KG1 (cell line): ENCODE measurements around the gene CSMD2.
"Not testable (repeated sequence)": the region's sequence is repeated elsewhere in the genome, so short reads cannot be mapped to it uniquely, and the experiment has no call there.

Source experiments
- DNase-seq: peaks from one replicate; lab custom pipeline; 2025; lab: John Stamatoyannopoulos, UW

Gene CSMD2

DNA sequence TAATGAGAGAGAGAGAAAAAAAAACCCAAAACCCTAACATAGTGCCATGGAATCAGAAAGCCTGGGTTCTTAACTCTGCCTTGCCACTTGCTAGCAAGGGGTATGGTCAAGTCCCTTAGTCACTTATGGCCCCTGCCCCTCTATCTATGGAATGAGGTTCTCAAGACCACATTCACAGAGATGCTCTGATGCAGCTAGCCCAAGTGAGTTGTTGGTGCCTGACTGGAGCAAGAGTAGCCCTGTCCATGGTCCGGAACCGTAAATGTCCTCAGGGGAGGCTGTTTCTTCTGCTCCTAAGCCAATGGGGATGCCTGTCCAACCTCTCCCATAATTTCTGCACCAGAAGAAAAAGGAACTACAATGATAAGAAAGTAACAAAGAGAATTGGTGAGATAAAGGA is 56.8 kb downstream of the CSMD2 start:
- DNase-seq = no peak

DNA sequence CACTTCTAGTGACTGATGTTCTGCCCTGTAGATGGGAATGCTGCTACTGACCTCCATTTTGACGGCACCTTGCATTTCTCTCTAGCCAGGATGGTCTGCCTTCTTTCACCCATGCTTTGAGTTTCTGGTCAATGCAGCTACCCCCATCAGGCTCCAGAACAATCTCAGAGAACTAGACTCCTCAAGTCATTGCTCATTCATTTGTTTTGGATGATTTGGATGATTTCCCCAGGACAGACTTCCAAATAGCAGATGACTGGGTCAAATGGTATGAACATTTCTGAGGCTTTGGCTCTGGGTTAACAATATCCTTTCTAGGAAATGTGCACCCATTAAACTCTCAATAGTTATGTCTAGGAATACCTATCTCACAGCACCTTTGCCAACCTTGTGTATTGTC is 63.9 kb downstream of the CSMD2 start:
- no peak for DNase-seq

DNA sequence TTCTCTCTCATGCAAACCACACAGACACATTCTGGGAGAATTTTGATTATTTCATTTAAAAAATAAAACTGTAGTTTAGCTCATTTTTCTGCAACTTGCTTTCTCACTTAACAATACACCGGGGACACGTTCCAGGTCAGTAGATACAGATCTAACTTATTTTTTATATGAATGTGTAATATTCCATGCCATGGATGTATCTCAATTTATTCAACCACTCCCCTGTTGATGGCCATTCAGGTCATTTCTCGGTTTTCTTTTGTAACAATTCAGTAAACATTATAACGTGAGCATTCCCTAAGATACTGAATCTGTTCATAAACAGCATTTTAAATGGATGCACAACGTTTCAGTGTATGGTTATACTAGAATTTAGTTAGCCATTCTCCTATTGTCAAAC is 64.7 kb downstream of the CSMD2 start:
- no peak for DNase-seq

DNA sequence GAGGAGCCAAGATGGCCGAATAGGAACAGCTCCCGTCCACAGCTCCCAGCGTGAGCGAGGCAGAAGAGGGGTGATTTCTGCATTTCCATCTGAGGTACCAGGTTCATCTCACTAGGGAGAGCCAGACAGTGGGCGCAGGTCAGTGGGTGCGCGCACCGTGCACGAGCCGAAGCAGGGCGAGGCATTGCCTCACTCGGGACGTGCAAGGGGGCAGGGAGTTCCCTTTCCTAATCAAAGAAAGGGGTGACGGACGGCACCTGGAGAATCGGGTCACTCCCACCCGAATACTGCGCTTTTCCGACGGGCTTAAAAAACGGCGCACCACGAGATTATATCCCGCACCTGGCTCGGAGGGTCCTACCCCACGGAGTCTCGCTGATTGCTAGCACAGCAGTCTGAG is 72.6 kb downstream of the CSMD2 start:
- not testable (repeated sequence) for DNase-seq

DNA sequence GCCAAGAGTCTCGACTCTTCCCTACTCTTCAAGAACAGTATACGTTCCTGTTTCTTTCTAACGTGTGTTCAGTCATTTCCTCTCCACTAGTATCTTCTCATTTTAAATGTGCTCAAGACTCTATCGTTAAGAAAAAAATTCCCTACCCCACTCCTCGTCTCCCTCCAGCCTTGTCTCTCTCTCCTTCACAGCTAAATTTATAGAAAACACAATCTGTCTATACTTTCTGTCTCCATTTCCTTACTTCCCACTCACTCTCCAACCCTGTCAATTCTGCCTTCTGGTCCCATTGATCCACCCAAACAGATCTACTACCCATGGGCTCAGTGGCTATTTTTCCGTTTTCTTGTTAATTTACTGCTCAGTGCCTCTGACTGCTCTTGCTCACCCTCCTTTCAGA is 75.3 kb downstream of the CSMD2 start:
- DNase-seq = no peak

DNA sequence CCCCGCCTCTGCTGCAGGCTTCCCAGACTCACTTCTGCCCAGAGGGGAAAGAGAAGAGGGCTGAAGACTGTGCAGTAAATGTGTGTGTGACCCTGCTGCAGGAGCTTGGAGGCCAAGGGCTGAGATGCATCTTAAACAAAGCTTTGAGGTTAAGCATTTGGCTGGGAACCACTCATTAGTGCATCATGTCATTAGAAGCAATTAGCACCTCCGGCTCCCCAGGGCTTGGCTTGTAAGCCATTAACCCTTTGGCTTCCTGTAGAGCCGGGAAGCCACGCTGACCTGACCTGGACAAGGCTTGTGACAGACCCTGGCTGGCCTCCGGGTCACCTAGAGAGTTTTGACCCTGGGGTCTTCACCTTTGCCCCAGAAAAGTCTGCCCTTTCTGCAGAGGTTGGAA is 77.0 kb downstream of the CSMD2 start:
- no peak for DNase-seq

DNA sequence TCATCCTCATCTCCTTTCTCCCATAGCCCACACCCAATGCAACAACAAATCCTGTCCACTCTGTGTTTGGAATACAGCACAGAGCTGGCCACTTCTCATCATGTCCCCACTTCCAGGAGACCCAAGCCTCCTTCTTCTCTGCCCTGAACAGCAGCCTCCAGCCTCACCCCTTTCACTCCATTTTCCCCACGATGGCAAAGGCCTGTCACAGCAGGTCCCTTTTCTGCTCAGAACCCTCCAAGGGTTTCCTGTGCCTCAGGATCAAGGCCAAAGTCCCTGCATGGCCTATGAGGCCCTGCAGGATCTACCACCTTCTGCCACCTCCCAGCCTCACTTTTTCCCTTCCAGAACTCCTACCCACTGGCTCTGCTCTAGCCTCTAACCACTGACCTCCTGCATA is 78.5 kb downstream of the CSMD2 start:
- DNase-seq = no peak

DNA sequence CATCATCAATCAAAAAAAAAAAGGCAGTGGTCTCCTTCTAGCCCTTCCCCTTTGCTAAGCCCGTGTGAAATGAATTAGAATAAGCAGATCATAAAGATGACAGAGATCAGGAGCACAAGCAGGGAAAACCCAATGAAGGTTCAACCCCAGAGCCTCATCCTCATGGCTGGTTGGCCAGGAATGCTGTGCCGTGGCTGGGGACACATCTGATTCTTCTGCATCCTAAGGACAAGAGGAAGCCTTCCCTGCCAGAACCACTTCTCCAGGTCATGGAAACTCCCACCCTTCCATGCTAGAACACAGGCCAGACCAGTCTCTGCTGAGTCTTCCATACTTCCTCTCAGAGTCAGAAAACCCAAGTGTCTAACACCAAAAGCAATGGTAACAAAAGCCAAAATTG is 81.1 kb downstream of the CSMD2 start:
- DNase-seq = no peak

DNA sequence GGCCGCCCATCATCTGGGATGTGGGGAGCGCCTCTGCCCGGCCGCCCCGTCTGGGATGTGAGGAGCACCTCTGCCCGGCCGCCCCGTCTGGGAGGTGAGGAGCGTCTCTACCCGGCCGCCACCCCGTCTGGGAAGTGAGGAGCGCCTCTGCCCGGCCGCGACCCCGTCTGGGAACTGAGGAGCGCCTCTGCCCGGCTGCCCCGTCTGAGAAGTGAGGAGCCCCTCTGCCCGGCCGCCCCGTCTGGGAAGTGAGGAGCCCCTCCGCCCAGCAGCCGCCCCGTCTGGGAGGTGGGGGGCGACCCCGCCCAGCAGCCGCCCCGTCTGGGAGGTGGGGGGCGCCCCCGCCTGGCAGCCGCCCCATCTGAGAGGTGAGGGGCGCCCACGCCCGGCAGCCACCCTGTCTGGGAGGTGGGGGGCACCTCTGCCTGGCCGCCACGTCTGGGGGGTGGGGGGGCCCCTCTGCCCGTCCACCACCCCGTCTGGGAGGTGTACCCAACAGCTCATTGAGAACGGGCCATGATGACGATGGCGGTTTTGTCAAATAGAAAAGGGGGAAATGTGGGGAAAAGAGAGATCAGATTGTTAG is 82.9 kb downstream of the CSMD2 start:
- not testable (repeated sequence) for DNase-seq

DNA sequence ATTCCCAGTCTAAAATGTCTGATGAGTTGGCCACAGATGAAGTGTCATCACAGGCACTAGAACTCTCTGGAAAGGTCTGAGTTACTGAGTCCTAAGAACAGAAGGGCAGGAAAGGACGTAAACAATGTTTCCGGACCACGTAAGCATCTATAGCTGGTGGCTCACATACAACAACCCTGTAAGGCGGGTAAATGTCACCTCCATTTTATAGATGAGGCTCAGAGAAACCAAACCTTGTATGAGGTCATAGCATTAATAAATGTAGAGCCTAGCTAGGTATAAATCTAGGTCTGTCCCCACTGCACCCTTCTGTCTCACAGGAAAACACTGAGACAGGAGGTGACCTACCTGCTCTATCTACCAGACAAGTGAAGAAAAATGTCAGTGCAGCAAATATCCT is 86.6 kb downstream of the CSMD2 start:
- no peak for DNase-seq

DNA sequence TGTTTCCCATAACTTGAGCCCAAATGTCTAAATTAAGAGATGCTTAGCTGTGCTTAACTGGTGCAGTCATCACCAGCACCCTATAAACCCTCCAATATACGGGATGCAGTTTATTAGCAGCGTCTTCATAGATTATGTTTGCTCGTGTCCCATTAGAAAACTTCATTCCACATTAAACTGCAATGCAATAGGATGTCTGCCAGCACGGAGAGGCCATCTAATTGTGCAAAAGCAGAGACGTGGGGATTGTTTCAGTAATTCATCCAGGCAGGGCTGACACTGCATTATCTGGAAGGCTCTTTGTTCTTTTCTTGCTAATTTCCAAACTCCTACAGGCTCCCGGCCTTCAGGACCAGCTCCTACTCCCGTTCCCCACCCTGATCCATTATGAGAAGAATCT is 89.5 kb downstream of the CSMD2 start:
- DNase-seq = no peak

DNA sequence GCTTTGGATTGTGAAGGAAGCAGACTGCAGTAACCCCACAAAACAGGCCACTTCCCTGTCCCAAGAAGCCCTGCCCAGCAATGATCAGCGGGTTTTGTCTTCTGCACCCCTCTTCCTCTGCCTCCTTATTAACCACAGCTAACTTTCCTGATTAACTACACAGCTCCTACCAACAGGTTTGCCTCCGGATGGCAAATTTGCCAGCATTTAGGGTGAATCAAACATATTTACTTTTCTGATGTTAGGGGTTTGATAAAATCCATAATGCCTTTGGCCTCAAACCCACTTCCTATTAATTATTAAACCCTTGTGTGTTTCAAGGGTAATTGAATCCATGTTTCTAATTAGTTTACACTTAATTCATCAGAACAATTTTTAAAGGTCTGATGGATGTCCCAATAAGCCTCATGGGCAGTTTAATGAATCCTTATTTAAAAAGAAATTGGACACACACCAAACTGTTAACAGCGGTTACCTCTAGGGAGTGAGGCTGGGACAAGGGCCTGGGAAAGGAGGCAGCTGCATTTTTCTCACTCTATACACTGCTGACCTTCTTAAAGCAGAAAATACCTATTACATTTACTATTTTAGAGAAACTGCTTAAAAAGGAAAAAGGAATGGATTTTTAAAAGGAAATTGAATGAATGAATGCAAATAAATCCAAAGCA is 91.9 kb downstream of the CSMD2 start:
- DNase-seq = no peak

DNA sequence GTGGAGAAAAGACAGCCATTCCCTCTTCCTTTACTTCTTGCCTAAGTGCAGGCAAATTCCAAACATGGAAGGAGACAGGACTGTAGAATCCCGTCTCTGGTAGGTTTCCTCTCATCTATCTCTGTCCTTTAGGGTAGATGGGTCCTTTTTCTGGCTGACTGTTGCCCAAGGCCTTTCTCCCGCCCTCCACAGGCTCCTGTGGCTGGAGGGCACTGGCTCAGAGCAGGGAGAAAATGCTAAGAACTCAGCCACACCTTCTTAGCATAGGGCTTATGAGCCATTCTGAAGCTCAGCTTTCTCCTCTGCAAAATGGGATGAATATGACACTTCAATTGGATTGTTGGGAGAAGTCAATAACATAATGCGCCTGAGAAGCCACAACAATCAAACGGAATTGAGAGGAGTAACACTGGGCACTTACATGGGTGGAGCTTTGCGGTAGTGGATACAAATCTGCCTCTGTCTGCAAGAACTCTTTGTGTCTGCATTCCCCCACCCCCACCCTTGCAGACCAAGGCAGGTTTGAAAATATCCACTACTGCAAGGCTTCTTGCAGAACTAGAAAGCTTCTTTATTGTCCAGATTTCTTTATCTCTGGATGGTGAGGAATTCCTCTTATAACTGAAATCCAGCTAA is 94.7 kb downstream of the CSMD2 start:
- no peak for DNase-seq

DNA sequence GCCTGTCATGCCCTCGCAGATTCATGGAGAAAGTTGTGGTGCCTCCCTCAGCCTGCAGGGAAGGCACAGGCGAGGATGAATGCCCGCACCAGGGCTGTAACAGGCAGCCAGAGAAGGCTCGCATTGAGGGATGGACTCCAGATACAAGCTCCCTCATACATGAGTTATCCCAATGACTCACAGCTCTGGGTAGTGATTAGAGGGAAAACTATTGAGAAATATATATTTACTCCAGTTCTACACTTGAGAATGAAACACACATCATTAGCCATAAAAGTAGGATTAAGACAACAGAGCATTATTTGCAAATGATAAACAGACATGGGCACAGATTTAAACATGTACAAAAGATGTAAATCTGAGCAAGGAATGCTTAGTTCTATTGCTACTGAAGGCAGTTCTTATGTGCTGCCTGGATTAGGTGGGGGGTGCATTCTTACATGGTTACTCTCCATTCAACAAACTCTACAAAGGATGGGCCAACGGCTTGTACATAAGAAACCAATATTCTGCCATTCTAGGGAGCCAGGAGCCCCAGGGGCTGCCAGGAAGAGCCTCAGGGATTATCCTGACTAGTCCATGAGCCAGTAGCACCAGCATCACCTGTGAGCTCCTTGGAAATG is 97.9 kb downstream of the CSMD2 start:
- DNase-seq = no peak

DNA sequence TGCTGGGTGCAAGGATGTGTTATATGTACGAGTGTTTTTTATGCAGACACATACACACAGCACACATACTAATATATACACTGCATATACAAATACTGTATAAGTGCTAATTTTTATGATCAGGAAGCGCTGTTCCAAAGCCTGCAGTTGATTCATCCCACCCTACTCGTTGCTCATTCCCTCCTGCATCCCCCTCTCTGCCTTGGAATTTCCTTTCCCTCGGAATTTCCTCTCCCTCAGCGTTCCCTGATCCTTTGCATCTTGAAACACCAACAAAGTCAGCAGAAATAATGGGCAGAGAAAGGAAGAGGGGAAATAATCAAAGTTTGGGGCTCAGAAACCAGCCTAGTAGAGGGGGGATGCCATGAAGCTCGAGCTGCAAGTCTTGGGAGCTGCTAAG is 98.9 kb downstream of the CSMD2 start:
- no peak for DNase-seq

DNA sequence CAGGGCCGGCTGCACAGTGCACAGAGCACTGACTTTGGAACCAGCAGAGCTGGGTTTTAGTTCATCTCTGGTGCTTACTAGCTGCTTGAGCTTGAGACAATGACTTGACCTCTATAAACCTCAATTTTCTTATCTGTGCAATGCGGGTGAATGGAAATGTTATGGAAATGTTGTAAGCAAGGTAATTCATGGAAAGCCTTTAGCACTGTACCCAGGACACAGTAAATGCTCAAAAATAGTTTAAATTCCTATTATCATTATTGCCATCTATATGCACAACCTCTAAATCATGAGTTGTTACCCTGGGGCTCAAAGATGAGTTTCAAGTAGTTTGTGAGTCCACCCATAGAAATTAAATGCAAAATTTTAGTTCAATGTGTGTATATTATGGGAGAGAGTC is 99.5 kb downstream of the CSMD2 start:
- no peak for DNase-seq

DNA sequence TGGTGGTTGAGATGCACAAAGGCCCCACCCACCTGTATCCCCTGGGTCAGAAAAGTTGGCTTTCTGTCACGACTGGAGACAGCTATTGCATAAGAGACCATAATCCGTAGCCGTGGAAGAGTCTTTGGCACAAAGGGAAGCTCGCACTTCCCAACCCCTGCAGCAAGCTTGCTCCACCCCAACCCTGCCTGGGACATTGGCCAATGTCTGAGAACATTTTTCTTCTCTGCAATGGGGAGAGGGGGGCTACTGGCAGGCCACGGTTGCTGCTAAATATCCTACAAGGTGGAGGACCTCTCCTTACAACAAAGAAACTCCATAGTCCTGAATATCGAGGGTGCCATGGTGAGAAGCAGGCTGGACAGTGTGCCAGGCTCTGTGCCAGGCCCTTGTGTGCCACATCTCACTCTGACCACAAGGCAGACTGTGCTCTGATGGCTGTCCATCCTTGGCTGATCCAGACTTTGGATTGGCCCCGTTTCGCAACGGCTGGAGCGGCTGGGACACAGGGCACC is 104.1 kb downstream of the CSMD2 start:
- DNase-seq = no peak

DNA sequence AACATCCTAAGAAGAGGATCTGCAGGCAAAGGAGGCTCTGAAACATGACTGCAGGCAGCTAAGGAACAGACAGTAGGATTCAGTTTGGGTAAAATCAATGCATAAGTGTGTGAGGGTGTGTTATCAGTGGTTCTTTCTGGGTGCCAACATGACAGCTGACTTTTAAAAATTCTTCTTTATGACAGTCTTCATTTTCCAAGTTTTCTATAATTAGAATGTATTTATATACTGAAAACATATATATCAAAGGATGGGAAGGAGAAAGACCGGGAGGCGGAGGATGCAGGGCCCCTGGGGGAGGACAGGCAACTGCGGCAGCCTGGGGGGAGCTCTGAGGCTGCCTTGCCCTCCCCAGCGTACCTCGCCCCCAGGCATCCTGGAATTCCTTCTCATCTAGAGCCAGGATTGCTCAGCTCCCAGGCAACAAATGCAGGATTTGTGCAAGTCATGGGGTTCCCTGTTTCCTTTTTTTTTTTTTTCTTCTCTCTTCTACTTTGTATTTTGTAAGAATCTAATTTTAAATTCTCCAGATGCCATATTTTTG is 104.8 kb downstream of the CSMD2 start:
- DNase-seq = no peak

DNA sequence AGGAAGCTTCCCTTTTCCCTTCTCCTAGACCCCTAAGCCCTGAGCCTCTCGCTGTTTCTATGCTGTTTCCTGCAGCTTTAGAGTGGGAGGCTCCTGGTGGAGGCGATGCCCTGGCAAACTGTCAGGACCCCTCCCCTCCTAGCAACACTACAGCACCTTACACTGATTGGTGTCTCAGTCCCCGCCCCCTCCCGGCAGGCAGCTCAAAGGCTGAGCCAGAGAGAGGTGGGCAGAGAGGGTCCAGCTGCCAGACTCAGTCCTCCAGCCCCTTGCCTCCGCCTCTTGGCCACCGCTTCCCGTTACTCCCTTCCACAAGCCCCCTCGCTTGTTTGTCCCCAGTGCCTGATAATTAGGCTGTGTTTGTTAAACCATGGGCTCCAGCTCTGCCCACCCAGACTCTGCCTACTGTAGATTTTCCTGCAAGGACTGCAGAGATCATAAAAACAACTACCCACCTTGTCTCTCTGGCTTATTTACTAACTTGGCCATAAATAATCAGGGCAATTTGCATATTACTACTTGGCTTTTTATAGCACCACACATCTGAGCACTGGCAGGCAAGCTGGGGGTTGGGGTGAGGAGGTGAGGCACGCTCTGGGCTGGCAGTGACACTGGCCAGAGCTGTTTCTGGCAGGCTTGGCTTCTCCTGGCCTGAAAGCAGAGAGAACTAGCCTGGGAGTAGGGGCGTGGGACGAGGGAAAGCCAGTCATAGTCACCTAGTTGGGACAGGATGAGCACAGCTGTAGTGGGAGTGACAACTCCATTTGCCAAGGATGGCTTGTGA is 107.5 kb downstream of the CSMD2 start:
- no peak for DNase-seq

DNA sequence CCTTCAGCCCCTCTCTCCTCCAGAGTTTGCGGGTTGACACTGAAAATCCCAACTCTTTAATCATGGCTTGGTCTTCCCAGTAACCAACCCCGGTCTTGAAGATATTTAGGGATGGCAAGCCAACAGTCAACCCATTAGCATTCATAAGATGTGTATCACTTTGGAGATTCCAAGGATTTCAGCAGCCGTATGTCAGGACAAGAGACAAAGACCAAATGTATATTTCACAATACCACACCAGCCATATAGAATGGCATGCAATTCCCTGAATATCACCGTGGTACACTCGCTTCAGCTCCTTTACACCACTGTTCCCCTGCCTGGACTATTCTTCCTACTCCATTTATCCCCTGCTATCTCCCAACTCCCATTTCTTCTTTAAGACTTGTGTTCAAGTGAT is 109.2 kb downstream of the CSMD2 start:
- DNase-seq = no peak

DNA sequence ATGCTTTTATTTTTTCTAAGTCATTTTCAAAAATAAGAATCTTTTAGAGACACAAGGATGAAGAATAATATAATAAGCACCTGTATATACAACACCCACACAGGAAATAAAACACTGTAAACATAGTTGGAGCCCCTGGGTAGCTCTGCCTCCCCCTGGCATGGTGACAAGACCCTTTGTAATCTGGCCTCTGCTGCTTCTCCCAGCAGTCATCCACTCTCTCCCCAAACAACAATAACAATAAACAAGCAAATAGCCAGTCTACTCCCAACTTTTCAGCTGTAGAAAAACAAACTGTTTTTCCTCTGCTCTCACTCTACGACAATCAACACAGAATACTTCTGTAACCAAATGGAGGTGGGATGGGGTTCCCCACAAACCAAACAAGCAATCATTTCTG is 110.1 kb downstream of the CSMD2 start:
- no peak for DNase-seq

DNA sequence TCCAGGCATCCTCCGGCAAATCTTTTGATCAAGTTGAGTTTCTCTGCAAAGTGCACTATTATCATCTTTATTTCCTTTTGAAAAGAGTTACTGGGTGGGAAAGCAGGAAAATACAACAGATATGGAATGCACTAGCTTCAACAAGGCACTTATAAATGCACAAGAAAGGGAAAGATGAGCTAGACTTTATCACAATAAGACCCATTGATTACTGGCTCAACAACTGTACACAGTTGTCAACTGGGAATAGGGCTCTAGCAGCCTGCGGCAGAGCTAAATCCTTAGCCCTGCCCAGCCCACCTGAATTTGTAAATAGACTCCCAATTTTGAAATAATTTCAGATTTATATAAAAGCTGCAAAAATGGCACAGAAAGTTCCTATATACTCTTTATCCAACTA is 111.4 kb downstream of the CSMD2 start:
- DNase-seq = no peak
